ENCODE measurements around the gene ALG9. TPM values are rescaled to one million over a fixed set of nuclear protein-coding genes. Genes with fewer than 3 reads are reported as not detected.

ALG9 gene
- total RNA-seq, 1 experiment from 2014 or later: 23.6 TPM

DNA sequence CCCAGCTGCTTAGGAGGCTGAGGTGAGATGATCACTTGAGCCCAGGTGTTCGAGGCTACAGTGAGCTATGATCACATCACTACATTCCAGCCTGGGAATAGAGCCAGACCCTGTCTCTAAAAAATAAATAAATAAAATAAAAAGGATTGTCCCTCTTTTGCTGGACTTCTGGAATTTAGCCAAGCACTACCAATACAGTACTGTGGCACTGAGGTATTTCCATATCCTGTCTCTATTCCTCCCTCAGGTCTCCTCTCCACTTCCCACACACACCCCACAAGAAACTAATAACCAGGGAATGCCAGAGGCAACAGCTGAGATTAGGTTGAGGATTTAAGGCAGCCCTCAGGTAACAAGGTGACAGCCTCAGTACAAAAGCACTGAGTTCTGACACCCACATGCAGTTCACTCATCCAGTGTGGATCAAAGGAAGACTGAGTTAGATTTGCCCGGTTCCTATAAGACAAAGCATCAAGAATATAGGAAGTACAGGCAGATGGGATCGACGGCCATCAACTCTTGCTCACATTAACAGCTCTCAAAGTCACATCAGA lies 100.7 kb downstream of the ALG9 start:
- Histone ChIP-seq H3K4me3 (no peak overlapping the region), H3K9me3 (no peaks in the 10 kb centered on the region), H3K36me3 (no peaks in the 10 kb centered on the region), H3K27me3 (no peaks in the 10 kb centered on the region)
- no peak for DNase-seq

DNA sequence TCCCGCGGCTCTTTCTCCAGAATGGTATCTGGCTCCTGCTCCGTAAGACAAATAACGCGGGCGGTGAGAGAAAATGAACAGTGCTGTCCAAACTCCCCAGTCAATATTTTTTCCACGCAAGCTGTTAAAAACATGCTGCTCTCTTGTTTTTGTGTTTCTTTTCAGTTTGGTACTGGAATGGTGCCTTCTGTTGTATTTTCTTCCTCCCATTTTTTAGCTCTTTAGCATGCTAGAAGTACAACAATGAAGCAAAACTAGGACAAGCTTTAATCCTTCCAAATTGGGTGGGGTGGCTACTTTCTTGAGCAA lies 104.6 kb downstream of the ALG9 start:
- no peak for DNase-seq
- H3K4me3 ChIP-seq: peak overlapping the region; percentile 95
- H3K9me3 ChIP-seq: no peaks in the 10 kb centered on the region
- H3K27me3 ChIP-seq: no peaks in the 10 kb centered on the region
- H3K36me3 ChIP-seq: peaks cover 26% of the 10 kb centered on the region

DNA sequence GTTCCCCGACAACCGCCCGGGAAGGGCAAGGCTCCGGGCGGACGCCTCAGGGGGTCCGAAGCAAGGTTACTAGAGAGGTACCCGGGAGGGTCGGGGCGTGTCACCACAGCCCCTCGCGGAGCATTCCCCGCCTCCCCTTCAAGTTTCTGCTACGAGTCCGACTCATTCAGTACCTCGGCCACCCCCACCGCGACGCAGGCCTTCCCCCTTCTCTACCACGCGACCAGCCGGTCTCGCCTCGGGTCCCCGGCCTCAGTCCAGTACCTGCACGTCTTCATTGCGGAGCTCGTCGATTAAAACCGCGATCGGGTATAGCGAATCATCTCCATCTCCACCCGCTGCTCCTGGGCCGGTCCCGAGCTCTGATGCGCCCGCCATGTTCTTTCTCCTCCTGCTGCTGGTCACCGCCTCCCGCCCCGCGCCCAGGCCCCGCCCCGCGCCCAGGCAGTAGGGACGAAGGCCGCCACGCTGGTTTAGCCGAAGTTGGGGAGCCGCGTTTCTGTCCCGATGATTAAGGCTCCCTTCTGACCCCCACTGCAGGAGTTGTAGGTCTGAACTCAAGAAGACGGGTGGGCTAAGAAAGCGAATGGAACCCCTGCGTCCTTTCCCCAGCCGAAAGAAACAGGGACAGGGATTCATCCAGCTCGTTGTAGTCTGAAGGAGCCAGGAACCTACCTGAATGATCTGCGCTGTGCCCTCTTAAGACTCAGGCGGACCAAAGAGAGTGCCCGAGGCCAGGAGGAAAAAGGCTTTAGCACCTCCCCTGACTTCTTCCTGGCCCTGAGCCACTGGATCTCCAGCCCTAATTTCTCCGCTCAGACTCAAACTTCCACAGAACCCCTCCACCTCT lies 105.2 kb downstream of the ALG9 start, which contains the start of gene PPP2R1B:
Gene PPP2R1B (minus strand): TSS at position 406 of the 850 bp plus-strand sequence. CDS start 28 bp downstream, at position 378.
- Histone ChIP-seq H3K36me3 (peaks cover 30% of the 10 kb centered on the region), H3K4me3 (peak within 1 kb of the TSS; percentile 95), H3K9me3 (no peaks in the 10 kb centered on the region), H3K27me3 (no peaks in the 10 kb centered on the region)
- peak; percentile 68 for DNase-seq

DNA sequence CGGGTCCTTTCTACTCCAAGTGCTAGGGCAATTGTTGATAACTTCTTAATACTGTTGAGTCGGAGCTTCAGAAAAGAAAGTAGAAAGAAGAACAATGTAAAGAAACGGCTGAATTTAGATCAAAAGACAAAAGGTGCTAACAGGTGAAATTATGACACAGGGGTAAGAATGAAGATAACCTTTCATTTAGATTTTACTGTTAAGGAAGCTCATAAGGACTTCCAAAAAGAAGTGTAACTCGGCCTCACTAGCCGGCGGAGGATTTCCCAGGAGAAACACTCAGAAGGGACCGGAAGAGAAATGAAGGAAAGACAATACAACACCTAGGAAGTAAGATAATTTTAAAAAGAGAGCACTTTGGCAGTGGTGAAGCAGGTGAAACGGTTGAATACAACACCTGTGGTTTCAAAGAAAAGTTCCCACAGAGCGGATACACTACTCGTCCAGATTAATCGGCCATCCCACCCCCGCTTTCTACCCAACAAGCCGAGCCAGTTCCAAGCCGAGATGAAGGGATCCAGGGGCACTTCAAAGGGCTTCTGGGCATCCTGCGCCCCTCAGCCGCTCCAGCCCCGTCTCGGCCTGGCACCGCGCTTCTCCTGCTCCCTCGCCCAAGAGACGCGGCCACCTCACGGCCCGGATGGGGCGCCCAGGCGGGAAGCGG lies 105.9 kb downstream of the ALG9 start:
- Histone ChIP-seq H3K4me3 (peak overlapping the region; percentile 95), H3K9me3 (no peaks in the 10 kb centered on the region), H3K36me3 (peaks cover 37% of the 10 kb centered on the region), H3K27me3 (no peaks in the 10 kb centered on the region)
- no peak for DNase-seq

DNA sequence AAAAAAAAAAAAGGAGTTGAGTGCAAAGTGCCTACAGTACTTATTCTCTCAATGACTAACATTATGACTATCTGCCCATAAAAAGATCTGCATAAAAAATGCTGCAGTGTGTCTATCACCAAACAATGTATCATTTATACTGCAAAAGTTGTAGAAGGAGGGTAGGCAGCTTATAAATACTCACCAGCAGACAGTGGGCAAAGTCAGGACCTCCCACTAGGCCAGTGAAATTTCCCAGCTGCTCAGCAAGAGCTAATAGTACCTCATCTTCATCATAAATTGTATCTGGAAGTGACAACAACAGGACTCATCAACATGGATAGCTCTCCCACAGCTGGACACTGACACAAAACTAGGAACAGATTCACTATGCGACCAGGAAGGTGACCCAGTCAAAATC lies 106.8 kb downstream of the ALG9 start:
- H3K4me3 ChIP-seq: peak overlapping the region; percentile 95
- no peaks in the 10 kb centered on the region for H3K27me3 ChIP-seq
- H3K9me3 ChIP-seq: no peaks in the 10 kb centered on the region
- H3K36me3 ChIP-seq: peaks cover 46% of the 10 kb centered on the region
- no peak for DNase-seq

DNA sequence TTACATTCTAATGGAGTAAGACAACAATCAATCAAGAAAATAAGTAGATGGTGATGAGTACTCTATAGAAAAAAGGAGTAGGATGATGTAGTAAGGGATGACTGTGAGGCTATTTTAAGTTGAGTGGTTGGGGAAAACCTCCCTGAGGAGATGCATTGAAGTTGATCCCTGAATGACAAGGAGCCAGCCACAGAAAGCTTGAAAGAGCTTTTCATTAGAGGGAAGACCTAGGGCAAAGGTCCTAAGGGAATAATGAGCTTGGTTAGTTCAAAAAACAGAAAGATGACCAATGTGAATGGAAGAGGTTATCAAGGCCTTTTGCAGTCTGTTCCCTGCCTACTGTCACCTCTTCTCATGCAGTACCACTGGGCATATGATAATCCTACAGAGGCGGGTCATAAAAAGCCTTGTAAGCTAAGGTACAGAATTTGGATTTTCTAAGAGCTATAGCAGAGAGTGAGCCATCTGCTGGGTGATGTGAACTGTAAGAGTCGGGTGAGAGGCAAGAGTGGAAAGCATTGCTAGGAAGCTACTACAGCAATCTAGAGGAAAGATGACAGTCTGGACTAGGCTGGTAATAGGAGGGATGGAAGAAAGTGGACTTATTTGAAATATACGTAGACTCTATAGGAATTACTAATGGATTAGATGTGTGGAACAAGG lies 108.3 kb downstream of the ALG9 start:
- Histone ChIP-seq H3K27me3 (no peaks in the 10 kb centered on the region), H3K9me3 (no peaks in the 10 kb centered on the region), H3K4me3 (no peak overlapping the region), H3K36me3 (peaks cover 61% of the 10 kb centered on the region)
- no peak for DNase-seq

DNA sequence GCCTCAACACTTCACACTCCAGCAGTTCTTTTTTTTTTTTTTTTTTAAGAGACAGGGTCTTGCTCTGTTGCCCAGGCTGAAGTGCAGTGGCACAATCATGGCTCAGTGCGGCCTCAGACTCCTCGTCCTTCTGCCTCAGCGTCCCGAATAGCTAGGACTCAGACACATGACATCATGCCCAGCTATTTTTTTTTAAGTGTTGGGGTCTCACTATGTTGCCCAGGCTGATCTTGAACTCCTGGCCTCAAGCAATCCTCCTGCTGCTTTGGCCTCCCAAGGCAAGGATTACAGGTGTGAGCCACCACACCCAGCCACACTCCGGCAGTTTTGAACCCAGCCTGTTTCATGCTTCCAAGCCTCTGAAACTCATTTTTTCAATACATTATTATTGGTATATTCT lies 108.9 kb downstream of the ALG9 start:
- H3K27me3 ChIP-seq: no peaks in the 10 kb centered on the region
- no peaks in the 10 kb centered on the region for H3K9me3 ChIP-seq
- no peak overlapping the region for H3K4me3 ChIP-seq
- no peak for DNase-seq
- H3K36me3 ChIP-seq: peaks cover 65% of the 10 kb centered on the region

DNA sequence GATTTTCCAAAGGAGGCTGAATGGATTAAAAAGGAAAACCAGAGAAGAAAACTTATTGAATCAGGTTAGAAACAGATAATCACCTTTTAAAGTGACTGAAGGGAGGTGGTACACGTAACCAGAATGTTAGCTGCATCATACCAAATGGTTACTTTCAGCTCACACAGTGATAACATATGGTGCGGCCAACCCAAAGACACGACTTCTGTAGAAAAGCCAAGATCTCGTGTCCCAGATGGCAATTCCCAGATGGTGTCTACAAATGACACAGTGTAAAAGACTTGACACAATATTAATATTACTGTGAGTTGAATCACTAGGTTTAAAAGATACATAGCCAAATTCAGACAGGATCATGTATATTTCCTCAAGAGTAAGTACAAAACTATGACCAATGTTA lies 110.3 kb downstream of the ALG9 start:
- peaks cover 76% of the 10 kb centered on the region for H3K36me3 ChIP-seq
- no peak for DNase-seq
- no peaks in the 10 kb centered on the region for H3K9me3 ChIP-seq
- no peak overlapping the region for H3K4me3 ChIP-seq
- H3K27me3 ChIP-seq: no peaks in the 10 kb centered on the region

DNA sequence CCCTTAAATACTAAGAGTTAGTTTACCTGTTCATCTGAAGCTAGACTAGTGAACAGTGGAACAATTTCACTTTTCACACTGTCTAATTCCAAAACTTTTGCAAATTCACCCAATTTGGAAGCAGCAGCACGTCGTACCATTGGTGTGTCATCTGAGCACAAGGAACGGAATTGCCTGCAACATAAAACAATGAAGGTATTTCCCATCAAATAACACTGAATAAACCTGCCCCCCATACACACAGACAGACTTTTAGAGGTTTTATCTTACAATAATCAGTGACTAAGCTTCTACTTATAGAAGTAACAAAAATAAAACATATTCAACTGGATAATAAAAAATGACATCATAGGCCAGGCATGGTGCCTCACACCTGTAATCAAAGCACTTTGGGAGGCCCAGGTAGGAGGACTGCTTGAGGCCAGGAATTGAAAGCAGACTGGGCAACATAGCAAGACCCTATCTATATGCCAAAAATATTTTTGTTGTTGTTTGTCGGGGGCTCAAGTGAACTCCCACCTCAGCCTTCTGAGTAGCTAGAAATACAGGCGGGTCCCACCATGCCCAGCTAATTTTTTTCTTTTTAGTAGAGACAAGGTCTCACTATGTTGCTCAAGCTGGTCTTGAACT lies 111.5 kb downstream of the ALG9 start:
- no peaks in the 10 kb centered on the region for H3K9me3 ChIP-seq
- no peak for DNase-seq
- H3K27me3 ChIP-seq: no peaks in the 10 kb centered on the region
- peaks cover 80% of the 10 kb centered on the region for H3K36me3 ChIP-seq
- no peak overlapping the region for H3K4me3 ChIP-seq

DNA sequence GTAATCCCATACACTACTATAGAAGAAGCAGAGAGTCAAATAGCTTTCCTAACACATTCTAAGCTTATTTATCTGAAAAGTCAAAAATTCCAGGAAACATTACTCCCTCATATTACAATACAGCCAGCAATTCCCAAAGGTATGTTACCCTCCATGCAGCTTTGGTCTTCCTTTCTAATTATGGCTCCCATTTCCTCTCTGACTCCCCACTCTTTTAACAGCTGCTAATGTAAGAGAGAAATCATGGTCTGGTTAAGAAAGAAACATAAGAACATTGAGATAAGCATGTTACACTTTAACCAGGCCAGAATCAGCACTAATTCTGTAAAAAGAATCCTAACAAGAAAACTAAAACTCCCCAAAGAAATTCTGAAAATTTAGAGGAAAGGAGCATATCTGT lies 112.0 kb downstream of the ALG9 start:
- no peaks in the 10 kb centered on the region for H3K27me3 ChIP-seq
- H3K4me3 ChIP-seq: no peak overlapping the region
- no peak for DNase-seq
- peaks cover 80% of the 10 kb centered on the region for H3K36me3 ChIP-seq
- no peaks in the 10 kb centered on the region for H3K9me3 ChIP-seq

DNA sequence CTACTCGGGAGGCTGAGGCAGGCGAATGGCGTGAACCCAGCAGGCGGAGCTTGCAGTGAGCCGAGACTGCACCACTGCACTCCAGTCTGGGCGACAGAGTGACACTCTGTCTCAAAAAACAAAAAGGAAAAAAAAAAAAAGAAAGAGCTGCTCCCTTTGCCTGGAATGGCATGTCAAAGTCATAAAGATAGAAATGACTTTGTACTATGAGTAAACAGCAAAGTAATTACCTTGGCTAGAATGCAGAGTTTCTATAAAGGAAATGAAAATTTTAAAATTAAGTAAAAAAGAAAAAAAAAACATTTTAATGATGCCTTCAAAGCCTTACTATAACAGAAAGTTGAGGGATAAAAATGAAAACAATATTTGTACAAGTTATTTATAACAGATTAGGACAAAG lies 115.3 kb downstream of the ALG9 start:
- Histone ChIP-seq H3K36me3 (peaks cover 81% of the 10 kb centered on the region), H3K27me3 (no peaks in the 10 kb centered on the region)

DNA sequence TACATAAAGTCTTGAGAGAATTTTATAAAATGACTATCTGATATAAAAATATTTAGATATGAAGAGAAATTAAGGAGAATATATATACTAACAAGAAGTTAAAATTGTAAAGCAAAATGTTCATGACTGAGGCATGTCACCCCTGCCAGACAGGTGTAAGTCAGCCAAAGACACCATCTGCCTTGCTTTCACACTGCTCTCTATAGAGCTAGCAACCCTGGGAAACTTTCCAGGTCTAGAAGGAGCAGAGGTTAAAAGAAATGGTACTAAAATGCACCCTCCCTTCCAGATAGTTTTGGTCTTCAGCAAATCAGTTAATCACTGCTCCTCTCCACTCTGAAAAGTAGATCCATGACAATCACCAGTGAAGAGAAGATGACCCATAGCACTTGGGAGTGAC lies 121.7 kb downstream of the ALG9 start:
- Histone ChIP-seq H3K36me3 (peaks cover 85% of the 10 kb centered on the region), H3K9me3 (no peaks in the 10 kb centered on the region), H3K27me3 (no peaks in the 10 kb centered on the region), H3K4me3 (no peak overlapping the region)
- DNase-seq: no peak

More for the DNA sequence above, 115.3 kb downstream of the ALG9 start:
- H3K9me3 ChIP-seq: no peaks in the 10 kb centered on the region
- DNase-seq: no peak
- H3K4me3 ChIP-seq: no peak overlapping the region

DNA sequence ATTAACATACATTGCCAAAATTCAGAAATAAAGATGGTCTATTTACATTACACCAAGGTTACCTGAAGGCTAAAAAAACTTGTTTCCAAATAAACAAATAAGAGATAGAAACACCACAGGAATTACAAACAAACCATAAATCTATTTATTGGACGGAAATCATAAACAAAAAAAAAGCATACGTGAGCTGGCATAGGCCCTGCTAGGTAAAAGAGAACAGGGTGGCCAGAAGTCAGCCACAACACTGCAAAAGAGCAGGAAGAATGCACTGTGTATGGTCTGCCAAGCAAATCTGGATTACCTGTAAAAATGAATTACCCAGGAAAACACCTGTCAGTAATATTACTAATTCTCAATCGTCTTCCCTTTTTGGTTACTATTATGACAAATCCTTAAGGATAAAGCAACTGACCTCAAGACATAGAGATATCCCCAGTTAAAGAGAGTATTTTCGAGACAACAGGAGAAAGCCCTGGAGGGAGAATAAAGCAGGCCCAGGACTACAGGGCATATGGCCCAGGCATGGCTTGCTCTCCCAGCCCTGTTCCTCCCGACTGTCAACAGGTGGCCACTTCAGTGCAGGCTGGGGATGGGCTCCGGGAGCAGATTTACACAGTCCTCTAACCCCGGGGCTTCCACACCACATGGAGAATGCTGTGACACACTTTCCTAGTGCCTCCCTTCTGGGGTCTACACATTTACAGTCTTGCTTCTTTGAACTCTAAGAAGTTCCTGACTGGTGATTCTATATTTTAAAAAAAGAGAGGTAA lies 123.2 kb downstream of the ALG9 start:
- no peaks in the 10 kb centered on the region for H3K9me3 ChIP-seq
- DNase-seq: no peak
- no peaks in the 10 kb centered on the region for H3K27me3 ChIP-seq
- H3K36me3 ChIP-seq: peaks cover 88% of the 10 kb centered on the region
- H3K4me3 ChIP-seq: no peak overlapping the region

DNA sequence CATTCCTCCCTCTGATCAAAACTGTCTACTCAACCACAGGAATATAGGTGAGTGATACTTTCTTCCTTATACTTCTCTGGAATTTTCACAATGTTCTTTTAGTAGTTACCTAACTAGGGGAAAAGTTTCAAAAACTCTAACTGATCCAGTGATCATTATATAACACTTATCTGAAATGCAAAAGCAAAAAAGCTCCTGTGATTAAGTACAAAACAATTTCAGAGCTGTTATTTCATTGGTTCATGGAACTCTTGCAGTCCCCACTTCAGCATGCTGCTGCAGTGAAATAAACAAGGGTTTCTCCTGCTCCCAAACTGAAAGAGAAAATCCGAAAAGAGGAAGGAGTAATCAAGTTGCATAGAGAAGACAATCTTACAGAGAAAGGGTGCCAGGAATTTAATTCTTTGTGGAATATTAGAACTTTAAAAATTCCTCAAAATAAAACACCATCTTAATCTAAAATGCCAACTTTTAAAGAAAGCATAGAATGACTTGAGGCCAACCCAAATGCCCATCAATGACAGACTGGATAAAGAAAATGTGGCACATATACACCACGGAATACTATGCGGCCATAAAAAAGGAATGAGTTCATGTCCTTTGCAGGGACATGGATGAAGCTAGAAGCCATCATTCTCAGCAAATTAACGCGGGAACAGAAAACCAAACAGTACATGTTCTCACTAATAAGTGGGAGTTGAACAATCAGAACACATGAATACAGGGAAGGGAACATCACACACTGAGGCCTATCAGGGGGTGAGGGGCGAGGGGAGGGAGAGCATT lies 125.5 kb downstream of the ALG9 start:
- Histone ChIP-seq H3K9me3 (no peaks in the 10 kb centered on the region), H3K27me3 (no peaks in the 10 kb centered on the region), H3K36me3 (peaks cover 87% of the 10 kb centered on the region), H3K4me3 (no peak overlapping the region)
- DNase-seq: no peak

DNA sequence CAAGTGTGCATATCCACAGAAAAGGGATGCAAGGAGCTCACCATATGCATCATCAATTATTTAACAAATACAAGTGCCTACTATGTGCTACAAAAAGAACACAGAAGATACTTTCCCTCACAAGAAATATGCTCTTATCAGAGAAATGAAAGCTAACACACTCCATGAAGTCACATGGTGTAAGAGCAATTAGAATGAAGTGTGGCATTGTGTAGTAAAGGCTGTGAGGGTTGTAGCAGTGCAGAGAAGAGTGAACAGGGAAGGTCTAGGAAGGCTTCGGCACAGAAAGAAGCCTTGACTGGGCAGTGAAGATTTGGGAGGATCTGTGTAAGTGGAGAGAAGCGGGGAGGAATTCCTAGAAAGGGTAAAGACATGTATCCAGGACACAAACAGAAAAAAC lies 127.7 kb downstream of the ALG9 start:
- no peak for DNase-seq
- no peak overlapping the region for H3K4me3 ChIP-seq
- no peaks in the 10 kb centered on the region for H3K9me3 ChIP-seq
- peaks cover 78% of the 10 kb centered on the region for H3K36me3 ChIP-seq
- H3K27me3 ChIP-seq: no peaks in the 10 kb centered on the region

Measured in MG63 (cell line).